Measurements from ENCODE around the gene PHLPP1. TPM values are rescaled to one million over a fixed set of nuclear protein-coding genes. Genes with fewer than 3 reads are reported as not detected.

Gene PHLPP1
- total and polyA plus RNA-seq, 2 of the 13 experiments (the other 11 are each of a cell fraction or from before 2014, with no cell fraction given): 9.8 to 18.5 TPM

DNA sequence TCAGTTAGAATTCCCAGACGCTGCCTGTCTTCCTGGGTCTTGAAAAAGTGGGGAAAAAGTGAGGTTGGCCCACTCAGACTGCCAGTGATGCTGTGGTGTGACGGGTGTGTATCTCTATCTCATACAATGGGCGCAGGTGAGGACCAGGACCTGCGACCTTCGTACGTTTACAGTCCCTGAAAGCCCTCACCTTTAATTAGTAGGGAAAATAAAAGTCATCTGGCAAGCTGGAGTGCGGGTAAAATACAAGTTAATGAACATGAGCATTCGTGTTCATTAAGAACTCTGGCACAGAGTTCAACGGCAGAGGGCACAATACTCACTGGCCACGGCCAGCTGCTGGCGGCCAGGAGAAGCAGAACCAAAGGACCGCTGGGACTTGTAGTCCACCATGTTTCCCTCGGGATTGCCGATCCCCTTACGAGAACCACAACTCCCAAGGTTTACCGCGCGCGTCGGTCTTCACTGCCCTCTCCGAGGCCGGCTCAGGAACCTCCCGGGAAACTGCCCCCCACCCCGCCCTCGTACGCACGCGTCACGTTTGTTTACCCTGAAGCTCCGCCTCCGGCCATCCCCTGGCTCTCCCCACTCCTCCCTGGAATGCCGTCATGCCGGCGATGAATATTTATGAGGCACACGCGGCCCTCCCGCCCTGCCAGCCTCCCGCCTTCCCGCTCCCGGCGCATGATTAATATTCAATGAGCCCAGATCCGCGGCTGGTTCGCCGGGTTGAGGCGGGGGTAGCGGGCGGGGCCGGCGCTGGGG, 488 bp upstream of the PHLPP1 start (continued):
- TF ChIP-seq, protein P1, sequence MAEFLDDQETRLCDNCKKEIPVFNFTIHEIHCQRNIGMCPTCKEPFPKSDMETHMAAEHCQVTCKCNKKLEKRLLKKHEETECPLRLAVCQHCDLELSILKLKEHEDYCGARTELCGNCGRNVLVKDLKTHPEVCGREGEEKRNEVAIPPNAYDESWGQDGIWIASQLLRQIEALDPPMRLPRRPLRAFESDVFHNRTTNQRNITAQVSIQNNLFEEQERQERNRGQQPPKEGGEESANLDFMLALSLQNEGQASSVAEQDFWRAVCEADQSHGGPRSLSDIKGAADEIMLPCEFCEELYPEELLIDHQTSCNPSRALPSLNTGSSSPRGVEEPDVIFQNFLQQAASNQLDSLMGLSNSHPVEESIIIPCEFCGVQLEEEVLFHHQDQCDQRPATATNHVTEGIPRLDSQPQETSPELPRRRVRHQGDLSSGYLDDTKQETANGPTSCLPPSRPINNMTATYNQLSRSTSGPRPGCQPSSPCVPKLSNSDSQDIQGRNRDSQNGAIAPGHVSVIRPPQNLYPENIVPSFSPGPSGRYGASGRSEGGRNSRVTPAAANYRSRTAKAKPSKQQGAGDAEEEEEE (CRISPR knock-in tag; IDR thresholded peaks at IDR 0.05; ENCODE audit: borderline replicate concordance): no peak
- TF ChIP-seq ZNF562 (CRISPR knock-in tag; IDR thresholded peaks at IDR 0.05; ENCODE audit: borderline replicate concordance) (no peak), TAF15 (IDR thresholded peaks at IDR 0.05; ENCODE audit: low read depth, low read length, poor library complexity, severe bottlenecking) (peak; percentile 52), GRHL1 (CRISPR knock-in tag; conservative IDR thresholded peaks at IDR 0.05) (no peak), ZMYM3 (CRISPR knock-in tag; IDR thresholded peaks at IDR 0.05) (0 out of 2 replicates have a peak, but pooled peaks have one; percentile 13), NAIF1 (CRISPR knock-in tag; IDR thresholded peaks at IDR 0.05; ENCODE audit: borderline replicate concordance) (no peak), KLF11 (CRISPR knock-in tag; IDR thresholded peaks at IDR 0.05) (no peak), PREB (CRISPR knock-in tag; IDR thresholded peaks at IDR 0.05) (no peak), ZNF678 (CRISPR knock-in tag; IDR thresholded peaks at IDR 0.05) (no peak), ZNF136 (CRISPR knock-in tag; IDR thresholded peaks at IDR 0.05; ENCODE audit: low read depth) (peak; percentile 77; the same call in 1 of the 2 replicates), ZNF460 (CRISPR knock-in tag; IDR thresholded peaks at IDR 0.05; ENCODE audit: borderline replicate concordance) (no peak), ARNT (IDR thresholded peaks at IDR 0.05) (no peak), SMARCE1 (IDR thresholded peaks at IDR 0.05; ENCODE audit: borderline replicate concordance) (no peak), CBFB (CRISPR knock-in tag; IDR thresholded peaks at IDR 0.05) (no peak), HNRNPL (IDR thresholded peaks at IDR 0.05; ENCODE audit: low read depth, low read length) (0 out of 2 replicates have a peak, but pooled peaks have one; percentile 25), ZNF451 (CRISPR knock-in tag; IDR thresholded peaks at IDR 0.05) (no peak; the same call in 1 of the 2 replicates), PAX8 (CRISPR knock-in tag; IDR thresholded peaks at IDR 0.05; ENCODE audit: borderline replicate concordance) (no peak), ZNF572 (CRISPR knock-in tag; IDR thresholded peaks at IDR 0.05) (no peak), SAP130 (CRISPR knock-in tag; IDR thresholded peaks at IDR 0.05; ENCODE audit: low read depth) (no peak; the same call in none of the 2 replicates), SRF (IDR thresholded peaks at IDR 0.05; ENCODE audit: low read depth, low read length) (no peak), GFI1 (CRISPR knock-in tag; IDR thresholded peaks at IDR 0.05; ENCODE audit: borderline replicate concordance) (no peak; the same call in 1 of the 2 replicates), KDM2A (CRISPR knock-in tag; IDR thresholded peaks at IDR 0.05; ENCODE audit: borderline replicate concordance, low read depth) (peak; percentile 27)
- TF ChIP-seq, protein P2, sequence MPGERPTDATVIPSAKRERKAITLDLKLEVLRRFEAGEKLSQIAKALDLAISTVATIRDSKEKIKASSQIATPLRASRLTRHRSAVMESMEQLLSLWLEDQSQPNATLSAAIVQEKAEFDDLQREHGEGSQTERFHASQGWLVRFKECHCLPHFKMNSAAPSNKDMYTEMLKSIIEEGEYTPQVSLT (CRISPR knock-in tag; IDR thresholded peaks at IDR 0.05; ENCODE audit: borderline replicate concordance, low read depth): no peak
- TF ChIP-seq, protein P3, sequence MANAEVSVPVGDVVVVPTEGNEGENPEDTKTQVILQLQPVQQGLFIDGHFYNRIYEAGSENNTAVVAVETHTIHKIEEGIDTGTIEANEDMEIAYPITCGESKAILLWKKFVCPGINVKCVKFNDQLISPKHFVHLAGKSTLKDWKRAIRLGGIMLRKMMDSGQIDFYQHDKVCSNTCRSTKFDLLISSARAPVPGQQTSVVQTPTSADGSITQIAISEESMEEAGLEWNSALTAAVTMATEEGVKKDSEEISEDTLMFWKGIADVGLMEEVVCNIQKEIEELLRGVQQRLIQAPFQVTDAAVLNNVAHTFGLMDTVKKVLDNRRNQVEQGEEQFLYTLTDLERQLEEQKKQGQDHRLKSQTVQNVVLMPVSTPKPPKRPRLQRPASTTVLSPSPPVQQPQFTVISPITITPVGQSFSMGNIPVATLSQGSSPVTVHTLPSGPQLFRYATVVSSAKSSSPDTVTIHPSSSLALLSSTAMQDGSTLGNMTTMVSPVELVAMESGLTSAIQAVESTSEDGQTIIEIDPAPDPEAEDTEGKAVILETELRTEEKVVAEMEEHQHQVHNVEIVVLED (CRISPR knock-in tag; IDR thresholded peaks at IDR 0.05; ENCODE audit: borderline replicate concordance): peak; percentile 94
